Measurements from ENCODE around the gene CERS6.

DNA sequence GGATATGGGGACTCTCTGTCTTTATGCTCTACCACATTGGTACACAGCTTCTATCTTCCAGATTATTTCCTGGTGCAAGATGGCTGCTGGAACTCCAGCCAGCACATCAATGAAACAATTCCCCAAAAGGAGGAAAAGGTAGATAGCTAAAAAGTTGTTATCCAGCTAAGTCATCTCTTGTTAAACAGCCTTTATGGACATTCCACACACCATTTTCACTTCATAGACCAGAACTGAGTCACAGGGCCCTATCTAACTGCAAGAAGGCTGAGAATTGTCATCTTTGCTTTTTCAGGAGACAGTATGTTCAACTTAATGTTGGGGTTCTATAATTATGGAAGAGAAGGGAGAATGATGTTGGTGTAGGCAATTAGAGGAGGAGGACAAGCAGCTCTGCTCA lies 213.1 kb downstream of the CERS6 start:
- TF ChIP-seq POLR2A (IDR thresholded peaks at IDR 0.05) = no peak
- no peak for TF ChIP-seq CTCF (IDR thresholded peaks at IDR 0.05)
